ENCODE results near the gene SF3A1. TPM values are rescaled to one million over a fixed set of nuclear protein-coding genes. Genes with fewer than 3 reads are reported as not detected.

The SF3A1 gene
- total RNA-seq, 1 donor from 2014 or later, result 89.2 TPM

GRCh38 chr22:30290342-30291057 lies 66.2 kb downstream of the SF3A1 start:
- intact Hi-C loops (cut with micrococcal nuclease), result no loop called here

GRCh38 chr22:30289980-30290313 lies 66.7 kb downstream of the SF3A1 start:
- intact Hi-C loops (cut with micrococcal nuclease), result no loop called here
- peaks cover 50% of the 10 kb centered on the region for H3K36me3 ChIP-seq
- TF ChIP-seq CTCF (IDR thresholded peaks at IDR 0.05; ENCODE audit: borderline replicate concordance), result no peak
- no peaks in the 10 kb centered on the region for H3K9me3 ChIP-seq (replicated peaks)
- H3K4me1 ChIP-seq, result peaks cover 54% of the 10 kb centered on the region
- peak overlapping the region; percentile 96 for H3K27ac ChIP-seq (replicated peaks)
- H3K27me3 ChIP-seq (ENCODE audit: low read depth), result no peaks in the 10 kb centered on the region
- DNase-seq, result no peak
- H3K4me3 ChIP-seq, result peak overlapping the region; percentile 92

More at GRCh38 chr22:30290342-30291057, 66.2 kb downstream of the SF3A1 start:
- Histone ChIP-seq H3K27me3 (ENCODE audit: low read depth) (no peaks in the 10 kb centered on the region), H3K27ac (replicated peaks) (peak overlapping the region; percentile 96), H3K4me1 (peaks cover 54% of the 10 kb centered on the region), H3K36me3 (peaks cover 50% of the 10 kb centered on the region), H3K9me3 (replicated peaks) (no peaks in the 10 kb centered on the region), H3K4me3 (peak overlapping the region; percentile 92)
- no peak for TF ChIP-seq CTCF (IDR thresholded peaks at IDR 0.05; ENCODE audit: borderline replicate concordance)
- peak; percentile 37 for DNase-seq

GRCh38 chr22:30289141-30289979 lies 67.3 kb downstream of the SF3A1 start, which contains the start of gene CASTOR1:
CASTOR1 (minus strand) TSS chr22:30289505; CDS start chr22:30289497, 8 bp downstream.
- H3K4me1 ChIP-seq, result peaks cover 54% of the 10 kb centered on the region
- H3K36me3 ChIP-seq, result peaks cover 46% of the 10 kb centered on the region
- H3K27ac ChIP-seq (replicated peaks), result peak within 1 kb of the TSS; percentile 96
- peak; percentile 99 for DNase-seq
- intact Hi-C loops (cut with micrococcal nuclease), result no loop called here
- peak within 1 kb of the TSS; percentile 92 for H3K4me3 ChIP-seq
- no peak for TF ChIP-seq CTCF (IDR thresholded peaks at IDR 0.05; ENCODE audit: borderline replicate concordance)
- no peaks in the 10 kb centered on the region for H3K27me3 ChIP-seq (ENCODE audit: low read depth)
- H3K9me3 ChIP-seq (replicated peaks), result no peaks in the 10 kb centered on the region

- intact Hi-C loops (cut with micrococcal nuclease), result no loop called here
Measured at GRCh38 chr22:30288419-30289140, 68.1 kb downstream of the SF3A1 start.

More at GRCh38 chr22:30288419-30289140, 68.1 kb downstream of the SF3A1 start:
- no peak for TF ChIP-seq CTCF (IDR thresholded peaks at IDR 0.05; ENCODE audit: borderline replicate concordance)
- Histone ChIP-seq H3K4me3 (peak overlapping the region; percentile 92), H3K36me3 (peaks cover 38% of the 10 kb centered on the region), H3K9me3 (replicated peaks) (no peaks in the 10 kb centered on the region), H3K4me1 (peaks cover 54% of the 10 kb centered on the region), H3K27ac (replicated peaks) (peak overlapping the region; percentile 96), H3K27me3 (ENCODE audit: low read depth) (no peaks in the 10 kb centered on the region)
- DNase-seq, result no peak
